Mammary epithelial cell (primary cell): ENCODE measurements around the gene KDM6B.

Experiments used
- EZH2 ChIP-seq: IDR thresholded peaks from 2 replicates; pipeline ENCODE4 v1.6.1; 2012; ENCODE audit warnings: low read length, inconsistent platforms, borderline replicate concordance
- TF ChIP-seq, protein P1 (sequence below), 2 donors: IDR thresholded peaks in 1 of 2; conservative IDR thresholded peaks in 1 of 2; 2 replicates each; pipeline ENCODE4 v1.5.1; 2011 to 2012; ENCODE audit warnings: inconsistent platforms in 2 of 2, low read length in 2 of 2, mild to moderate bottlenecking in 2 of 2, control low read depth in 1 of 2, low read depth in 1 of 2; ENCODE audit not compliant: insufficient read depth in 1 of 2; ENCODE audit errors: extremely low read depth in 1 of 2

DNA sequence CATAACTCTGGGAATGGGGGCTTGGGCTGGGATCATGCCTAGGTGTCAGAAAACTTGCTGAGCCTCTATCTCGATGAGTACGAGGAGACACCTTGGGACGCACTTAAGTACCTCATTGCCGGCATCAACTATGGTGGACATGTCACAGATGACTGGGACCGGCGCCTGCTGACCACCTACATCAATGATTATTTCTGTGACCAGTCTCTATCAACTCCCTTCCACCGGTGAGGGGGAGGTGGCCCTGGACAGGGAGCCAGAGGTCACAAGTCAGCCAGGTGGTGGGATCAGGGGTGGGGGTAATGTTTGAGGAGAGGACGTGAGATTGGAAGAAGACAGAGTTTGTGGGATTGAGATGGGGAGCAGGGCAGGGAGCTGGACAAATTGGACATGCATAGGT, 3.4 kb upstream of the KDM6B start:
- TF ChIP-seq, protein P1, sequence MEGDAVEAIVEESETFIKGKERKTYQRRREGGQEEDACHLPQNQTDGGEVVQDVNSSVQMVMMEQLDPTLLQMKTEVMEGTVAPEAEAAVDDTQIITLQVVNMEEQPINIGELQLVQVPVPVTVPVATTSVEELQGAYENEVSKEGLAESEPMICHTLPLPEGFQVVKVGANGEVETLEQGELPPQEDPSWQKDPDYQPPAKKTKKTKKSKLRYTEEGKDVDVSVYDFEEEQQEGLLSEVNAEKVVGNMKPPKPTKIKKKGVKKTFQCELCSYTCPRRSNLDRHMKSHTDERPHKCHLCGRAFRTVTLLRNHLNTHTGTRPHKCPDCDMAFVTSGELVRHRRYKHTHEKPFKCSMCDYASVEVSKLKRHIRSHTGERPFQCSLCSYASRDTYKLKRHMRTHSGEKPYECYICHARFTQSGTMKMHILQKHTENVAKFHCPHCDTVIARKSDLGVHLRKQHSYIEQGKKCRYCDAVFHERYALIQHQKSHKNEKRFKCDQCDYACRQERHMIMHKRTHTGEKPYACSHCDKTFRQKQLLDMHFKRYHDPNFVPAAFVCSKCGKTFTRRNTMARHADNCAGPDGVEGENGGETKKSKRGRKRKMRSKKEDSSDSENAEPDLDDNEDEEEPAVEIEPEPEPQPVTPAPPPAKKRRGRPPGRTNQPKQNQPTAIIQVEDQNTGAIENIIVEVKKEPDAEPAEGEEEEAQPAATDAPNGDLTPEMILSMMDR (conservative IDR thresholded peaks at IDR 0.05 in 1 of 2, IDR thresholded peaks at IDR 0.05 in 1 of 2; ENCODE audit: extremely low read depth in 1 of 2, insufficient read depth in 1 of 2, low read depth in 1 of 2, low read length in 2 of 2): no peak
- no peak for TF ChIP-seq EZH2
